SK-N-SH (cell line): ENCODE measurements around the gene TOR4A. TPM values are rescaled to one million over a fixed set of nuclear protein-coding genes. Genes with fewer than 3 reads are reported as not detected.

ENCODE experiments used
- CTCF ChIA-PET: fragments of 300-600, 350-600 bp; formaldehyde crosslinking; extraction: SDS; loops from one replicate; lab custom pipeline; 2021; lab: Yijun Ruan, JAX
- POLR2A ChIA-PET: fragments of 350-600 bp; sonication (Branson Sonifier 250); formaldehyde crosslinking; extraction: SDS; loops from one replicate; lab custom pipeline; 2020; ENCODE audit warnings: antibody characterized with exemption, inconsistent platforms; lab: Yijun Ruan, JAX
- DNase-seq: peaks from one replicate; pipeline ENCODE4 v3.0.0; 2012
- H2AFZ ChIP-seq: fragments of 200-600 bp; sonication (generic); 2 replicates; pipeline ENCODE4 v1.8.1; 2016; ENCODE audit warnings: antibody characterized with exemption, mild to moderate bottlenecking, low read depth
- H3F3A ChIP-seq: fragments of 200-600 bp; sonication (generic); replicated peaks from 2 replicates; pipeline ENCODE3; 2016; ENCODE audit warnings: antibody characterized with exemption, mild to moderate bottlenecking; ENCODE audit not compliant: insufficient read depth
- H3K27ac ChIP-seq, 2 experiments: fragments of 200-500 bp in 1 of 2; fragments of 200-600 bp in 1 of 2; sonication (Bioruptor generic) in 1 of 2; sonication (generic), shearing (Covaris generic) in 1 of 2; 2 replicates each; pipeline versions ENCODE4 v1.5.1 to v1.6.1; 2014 to 2016; ENCODE audit warnings: low read depth in 2 of 2, inconsistent platforms in 1 of 2, low read length in 1 of 2, mild to moderate bottlenecking in 1 of 2, mixed read lengths in 1 of 2
- H3K27me3 ChIP-seq: fragments of 200-600 bp; sonication (generic), shearing (Covaris generic); 2 replicates; pipeline ENCODE4 v1.6.1; 2016; ENCODE audit warnings: mixed run types; ENCODE audit not compliant: insufficient read depth
- H3K36me3 ChIP-seq, 2 experiments: fragments of 200-500 bp in 1 of 2; fragments of 200-600 bp in 1 of 2; sonication (Bioruptor generic) in 1 of 2; sonication (generic) in 1 of 2; replicated peaks in 1 of 2; 2 replicates each; pipeline versions ENCODE3 to v1.5.1; 2014 to 2016; ENCODE audit warnings: low read length in 1 of 2, mild to moderate bottlenecking in 1 of 2; ENCODE audit not compliant: insufficient read depth in 2 of 2, control insufficient read depth in 1 of 2
- H3K4me1 ChIP-seq, 2 experiments: fragments of 200-500 bp in 1 of 2; fragments of 200-600 bp in 1 of 2; sonication (Bioruptor generic) in 1 of 2; sonication (generic), shearing (Covaris generic) in 1 of 2; 2 replicates each; pipeline versions ENCODE4 v1.5.1 to v1.6.1; 2014 to 2016; ENCODE audit warnings: low read depth in 1 of 2, low read length in 1 of 2, mixed run types in 1 of 2; ENCODE audit not compliant: insufficient read depth in 2 of 2, control insufficient read depth in 1 of 2
- H3K4me2 ChIP-seq: fragments of 200-600 bp; sonication (generic), shearing (Covaris generic); 2 replicates; pipeline ENCODE4 v1.6.1; 2017; ENCODE audit warnings: mixed run types
- H3K4me3 ChIP-seq, 2 experiments: fragments of 200-500 bp in 1 of 2; fragments of 200-600 bp in 1 of 2; sonication (Bioruptor generic) in 1 of 2; sonication (generic), shearing (Covaris generic) in 1 of 2; 2 replicates each; pipeline versions ENCODE4 v1.5.1 to v1.8.1; 2014 to 2016; ENCODE audit warnings: low read depth in 2 of 2, inconsistent platforms in 1 of 2, low read length in 1 of 2, mild to moderate bottlenecking in 1 of 2, mixed read lengths in 1 of 2, moderate library complexity in 1 of 2
- H3K79me2 ChIP-seq: fragments of 200-600 bp; sonication (generic); 2 replicates; pipeline ENCODE4 v1.8.1; 2017; ENCODE audit warnings: mild to moderate bottlenecking; ENCODE audit not compliant: insufficient read depth
- H3K9ac ChIP-seq: fragments of 200-600 bp; sonication (generic); 2 replicates; pipeline ENCODE4 v1.6.1; 2017; ENCODE audit warnings: mixed run types
- H3K9me2 ChIP-seq: fragments of 200-600 bp; sonication (generic); 2 replicates; pipeline ENCODE4 v1.6.1; 2017; ENCODE audit warnings: mixed run types
- H3K9me3 ChIP-seq: fragments of 200-600 bp; sonication (generic); 2 replicates; pipeline ENCODE4 v1.6.1; 2017; ENCODE audit warnings: mixed run types, mild to moderate bottlenecking, moderate library complexity
- H4K20me1 ChIP-seq: fragments of 200-600 bp; sonication (generic); 2 replicates; pipeline ENCODE4 v1.6.1; 2017; ENCODE audit warnings: mild to moderate bottlenecking, mixed run types; ENCODE audit not compliant: insufficient read depth
- CHD2 ChIP-seq: fragments of 150-350 bp; IDR thresholded peaks from 2 replicates; pipeline ENCODE4 v1.6.1; 2018; ENCODE audit warnings: low read length; ENCODE audit not compliant: partially characterized antibody
- ELF1 ChIP-seq: IDR thresholded peaks from 2 replicates; pipeline ENCODE4 v1.4.0; 2012
- EZH2phosphoT487 ChIP-seq: fragments of 200-600 bp; sonication (generic); IDR thresholded peaks from 2 replicates; pipeline ENCODE4 v1.6.1; 2017; ENCODE audit warnings: low read depth, mixed run types, mild to moderate bottlenecking, antibody characterized with exemption, moderate library complexity, borderline replicate concordance
- FOSL2 ChIP-seq: IDR thresholded peaks from 2 replicates; pipeline ENCODE4 v1.4.0; 2012; ENCODE audit warnings: low read depth, mild to moderate bottlenecking, moderate library complexity, borderline replicate concordance
- IRF3 ChIP-seq: fragments of 150-350 bp; IDR thresholded peaks from 2 replicates; pipeline ENCODE4 v1.6.1; 2016; ENCODE audit warnings: mild to moderate bottlenecking, low read depth, low read length
- MAX ChIP-seq: IDR thresholded peaks from 2 replicates; pipeline ENCODE4 v1.4.0; 2012; ENCODE audit warnings: low read depth
- MXI1 ChIP-seq: IDR thresholded peaks from 2 replicates; pipeline ENCODE4 v1.6.1; 2012; ENCODE audit warnings: mild to moderate bottlenecking, low read depth, low read length, improper control_type of control experiment
- NFIC ChIP-seq: IDR thresholded peaks from 2 replicates; pipeline ENCODE4 v1.4.0; 2012; ENCODE audit warnings: borderline replicate concordance
- PBX3 ChIP-seq: IDR thresholded peaks from 2 replicates; pipeline ENCODE4; 2012
- POLR2AphosphoS5 ChIP-seq: IDR thresholded peaks from 2 replicates; pipeline ENCODE4 v1.6.1; 2012; ENCODE audit warnings: low read depth, low read length
- RAD21 ChIP-seq: IDR thresholded peaks from 2 replicates; pipeline ENCODE4 v1.6.1; 2012; ENCODE audit warnings: mild to moderate bottlenecking, low read length
- SMC3 ChIP-seq: IDR thresholded peaks from 2 replicates; pipeline ENCODE4 v1.6.1; 2012; ENCODE audit warnings: low read depth, low read length, improper control_type of control experiment
- TAF1 ChIP-seq: IDR thresholded peaks from 2 replicates; pipeline ENCODE4 v1.6.1; 2012; ENCODE audit warnings: low read depth, mild to moderate bottlenecking, low read length, moderate library complexity, borderline replicate concordance
- TCF12 ChIP-seq: IDR thresholded peaks from 2 replicates; pipeline ENCODE4 v1.4.0; 2012
- USF2 ChIP-seq: fragments of 150-350 bp; IDR thresholded peaks from 2 replicates; pipeline ENCODE4 v1.6.1; 2017; ENCODE audit warnings: antibody characterized with exemption, low read length, low read depth, borderline replicate concordance
- YY1 ChIP-seq: IDR thresholded peaks from 2 replicates; pipeline ENCODE4 v1.4.0; 2012; ENCODE audit warnings: low read depth, mild to moderate bottlenecking
- ZBTB33 ChIP-seq: IDR thresholded peaks from 2 replicates; pipeline ENCODE4 v1.4.0; 2012; ENCODE audit warnings: low read depth, borderline replicate concordance
- WGBS: methylation state at CpG from one replicate; pipeline ENCODE4 v1.1.6; 2017; ENCODE audit warnings: low lambda C conversion rate; 5-methylcytosine and 5-hydroxymethylcytosine counted together
- polyA plus RNA-seq, 3 experiments: library from polyadenylated mRNA; depleted of rRNA; stranded (reverse); fragments of >200 nt; gene quantifications; 2 replicates each; pipeline ENCODE4 v1.2.3, GENCODE V29; 2012

TOR4A gene
- polyA plus RNA-seq, 1 of the 3 experiments (the other 2 are of a cell fraction), result 0.81 TPM

GRCh38 chr9:137269231-137269772 is 8.2 kb upstream of the TOR4A start (continued):
- TF ChIP-seq PBX3, result no peak
- no peak for TF ChIP-seq ELF1
- no peak for TF ChIP-seq TAF1
- TF ChIP-seq TCF12, result no peak
- no peak for TF ChIP-seq EZH2phosphoT487
- no peak for TF ChIP-seq MAX
- TF ChIP-seq CHD2, result no peak

- Histone ChIP-seq H3K9ac (no peak overlapping the region), H3K36me3 (peaks cover 19 to 45% of the 10 kb centered on the region in 2 experiments), H3K27me3 (no peaks in the 10 kb centered on the region), H2AFZ (no peak overlapping the region), H3K4me1 (no peaks in the 10 kb centered on the region; a peak in 1 of 4 replicates), H3K27ac (no peak overlapping the region), H3K9me2 (no peaks in the 10 kb centered on the region), H3K4me2 (no peak overlapping the region), H4K20me1 (0 out of 2 replicates have a peak, but pooled peaks cover 3% of the 10 kb centered on the region), H3F3A (peaks cover 8% of the 10 kb centered on the region), H3K4me3 (no peak overlapping the region), H3K79me2 (no peaks in the 10 kb centered on the region), H3K9me3 (no peaks in the 10 kb centered on the region)
- DNase-seq, result no peak
- ChIA-PET CTCF (interaction anchor here (1.5 to 2.8 kb wide), 3 partner anchors 15 to 152 kb away, joined by 3 to 16 read pairs (median 6); partner anchors contain the start of genes EXD3 and NOXA1), POLR2A (no interaction called here)
- TF ChIP-seq PBX3 (no peak), YY1 (no peak), IRF3 (no peak), CHD2 (no peak), ZBTB33 (no peak), NFIC (no peak), FOSL2 (no peak), RAD21 (no peak), SMC3 (no peak), MXI1 (no peak), POLR2AphosphoS5 (no peak), ELF1 (no peak), MAX (no peak), USF2 (no peak)
- 96% methylated on average over 22 of the region's 32 CpGs for WGBS
Measured at GRCh38 chr9:137270929-137271695, 6.4 kb upstream of the TOR4A start.
